GM23248 (cell line): Measurements from ENCODE around the gene RAB6A. TPM values are rescaled to one million over a fixed set of nuclear protein-coding genes. Genes with fewer than 3 reads are reported as not detected.
A peak's percentile ranks its signal among the peaks of the same experiment; 100 is the strongest.

ENCODE experiments used
- DNase-seq: peaks from one replicate; pipeline ENCODE4 v3.0.0-alpha.2; 2015
- H2AFZ ChIP-seq: fragments of 200-600 bp; sonication (generic); 2 replicates; pipeline ENCODE4 v1.6.1; 2016; ENCODE audit warnings: antibody characterized with exemption
- H3F3A ChIP-seq: fragments of 200-600 bp; sonication (generic); 2 replicates; pipeline ENCODE4 v1.6.1; 2016; ENCODE audit warnings: mild to moderate bottlenecking, antibody characterized with exemption, mixed run types; ENCODE audit not compliant: insufficient read depth
- H3K27ac ChIP-seq: fragments of 200-600 bp; sonication (generic); 2 replicates; pipeline ENCODE4 v1.5.1; 2016; ENCODE audit warnings: mild to moderate bottlenecking
- H3K27me3 ChIP-seq: fragments of 200-600 bp; sonication (generic); replicated peaks from 2 replicates; pipeline ENCODE4 v1.6.1; 2016; ENCODE audit warnings: mild to moderate bottlenecking; ENCODE audit not compliant: insufficient read depth
- H3K36me3 ChIP-seq: fragments of 200-600 bp; sonication (generic); 2 replicates; pipeline ENCODE4 v1.6.1; 2016; ENCODE audit warnings: low read depth, mild to moderate bottlenecking
- H3K4me1 ChIP-seq: fragments of 200-600 bp; sonication (generic); 2 replicates; pipeline ENCODE4 v1.6.1; 2016; ENCODE audit warnings: mild to moderate bottlenecking; ENCODE audit not compliant: insufficient read depth
- H3K4me2 ChIP-seq: fragments of 200-600 bp; sonication (generic); one replicate; pipeline ENCODE4 v1.6.1; 2016; ENCODE audit warnings: mild to moderate bottlenecking; ENCODE audit not compliant: unreplicated experiment
- H3K4me3 ChIP-seq: fragments of 200-600 bp; sonication (generic); 2 replicates; pipeline ENCODE4 v1.5.1; 2016; ENCODE audit warnings: mild to moderate bottlenecking
- H3K79me2 ChIP-seq: fragments of 200-600 bp; sonication (generic); 2 replicates; pipeline ENCODE4 v1.6.1; 2016; ENCODE audit warnings: mild to moderate bottlenecking; ENCODE audit not compliant: insufficient read depth
- H3K9ac ChIP-seq: fragments of 200-600 bp; sonication (generic); 2 replicates; pipeline ENCODE4 v1.6.1; 2016; ENCODE audit warnings: mild to moderate bottlenecking
- H3K9me2 ChIP-seq: fragments of 200-600 bp; sonication (generic); 2 replicates; pipeline ENCODE4 v1.6.1; 2016; ENCODE audit warnings: mixed run types, mild to moderate bottlenecking, moderate library complexity; ENCODE audit not compliant: insufficient read depth
- H3K9me3 ChIP-seq: fragments of 200-600 bp; sonication (generic); one replicate; pipeline ENCODE4 v1.6.1; 2017; ENCODE audit warnings: low read depth
- H4K20me1 ChIP-seq: fragments of 200-600 bp; sonication (generic); 2 replicates; pipeline ENCODE4 v1.6.0; 2016; ENCODE audit not compliant: insufficient read depth
- EZH2 ChIP-seq: fragments of 200-600 bp; sonication (generic); IDR thresholded peaks from 2 replicates; pipeline ENCODE4 v1.6.1; 2018; ENCODE audit warnings: antibody characterized with exemption, mild to moderate bottlenecking; ENCODE audit not compliant: insufficient read depth, poor library complexity, severe bottlenecking
- EZH2phosphoT487 ChIP-seq: fragments of 200-600 bp; sonication (generic); IDR thresholded peaks from 2 replicates; pipeline ENCODE4 v1.6.1; 2018; ENCODE audit warnings: antibody characterized with exemption, moderate library complexity, mild to moderate bottlenecking, low read depth; ENCODE audit not compliant: insufficient read depth
- WGBS, 2 experiments: methylation state at CpG; one replicate each; pipeline ENCODE4 v1.1.6; 2015 to 2017; ENCODE audit warnings: low lambda C conversion rate in 2 of 2, low coverage in 1 of 2; ENCODE audit errors: missing lambda C conversion rate in 2 of 2; 5-methylcytosine and 5-hydroxymethylcytosine counted together
- in situ Hi-C: fragments of 300-500 bp; cut with MboI; formaldehyde crosslinking; loops from 2 replicates; pipeline ENCODE4 v1.15.0; 2020
- polyA plus RNA-seq: library from polyadenylated mRNA; unstranded; fragments of >200 nt; fragmentation: Nextera tagmentation; extraction: Ambion mirVana; gene quantifications from 2 replicates; pipeline ENCODE4 v1.2.1, GENCODE V29; 2016
- total RNA-seq: library from RNA; depleted of rRNA; stranded (reverse); fragments of >200 nt; shearing (Covaris generic); gene quantifications from 2 replicates; pipeline ENCODE4 v1.2.3, GENCODE V29; 2014

The RAB6A gene
- total and polyA plus RNA-seq, 2 experiments from 2014 or later = 145 to 147 TPM

DNA sequence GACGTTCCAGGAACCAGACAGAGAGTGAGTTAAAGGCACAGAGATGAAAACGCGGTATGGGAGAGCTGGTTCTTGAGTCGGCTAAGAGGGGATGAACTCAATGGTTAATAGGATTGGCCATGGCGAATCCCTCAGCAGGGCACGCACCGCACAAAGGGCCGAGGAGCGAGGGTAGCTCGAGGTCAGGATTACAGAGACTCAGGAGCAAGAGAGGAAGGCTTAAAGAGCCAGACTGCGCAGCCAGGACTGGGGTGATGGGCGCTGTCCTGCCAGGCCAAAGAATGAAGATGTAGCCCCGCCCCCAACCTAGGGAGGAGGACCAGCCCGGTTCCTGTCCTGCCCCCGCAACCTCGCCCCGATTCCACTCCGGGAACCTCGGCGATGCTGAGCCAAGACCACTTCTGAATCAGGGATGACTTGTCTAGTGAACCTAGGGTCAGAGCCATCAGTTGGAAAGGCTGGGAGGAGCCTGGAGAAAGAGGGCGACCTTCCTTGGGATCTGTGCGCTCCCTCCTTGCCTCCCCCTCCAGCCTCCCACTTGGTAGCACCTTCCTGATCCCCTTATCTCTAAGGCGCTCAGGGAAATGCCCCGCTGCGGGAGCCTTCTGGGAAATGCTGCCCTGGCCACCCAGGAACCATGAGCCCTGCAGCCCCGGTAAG, 114.8 kb downstream of the RAB6A start, which contains the start of gene PLEKHB1:
PLEKHB1 (plus strand) TSS at position 610 of the 660 bp plus-strand sequence; CDS start at position 638, 28 bp downstream.
- H3K4me3 ChIP-seq = no peak within 1 kb of the TSS
- H3K9ac ChIP-seq = no peak within 1 kb of the TSS
- TF ChIP-seq EZH2 = no peak
- TF ChIP-seq EZH2phosphoT487 = no peak
- no peaks in the 10 kb centered on the region for H3K36me3 ChIP-seq
- peaks cover 7% of the 10 kb centered on the region for H3K27me3 ChIP-seq
- no peaks in the 10 kb centered on the region for H3F3A ChIP-seq
- no peaks in the 10 kb centered on the region for H4K20me1 ChIP-seq
- H3K4me2 ChIP-seq = no peak within 1 kb of the TSS
- DNase-seq = no peak
- 35 to 36% methylated on average over 26 of the region's 26 CpGs for WGBS, 2 experiments
- no peaks in the 10 kb centered on the region for H3K4me1 ChIP-seq
- H3K79me2 ChIP-seq = no peaks in the 10 kb centered on the region
- H3K9me2 ChIP-seq = no peaks in the 10 kb centered on the region
- H2AFZ ChIP-seq = peak within 1 kb of the TSS; percentile 54
- no peak within 1 kb of the TSS for H3K27ac ChIP-seq
- in situ Hi-C loops = no loop called here
- no peaks in the 10 kb centered on the region for H3K9me3 ChIP-seq

DNA sequence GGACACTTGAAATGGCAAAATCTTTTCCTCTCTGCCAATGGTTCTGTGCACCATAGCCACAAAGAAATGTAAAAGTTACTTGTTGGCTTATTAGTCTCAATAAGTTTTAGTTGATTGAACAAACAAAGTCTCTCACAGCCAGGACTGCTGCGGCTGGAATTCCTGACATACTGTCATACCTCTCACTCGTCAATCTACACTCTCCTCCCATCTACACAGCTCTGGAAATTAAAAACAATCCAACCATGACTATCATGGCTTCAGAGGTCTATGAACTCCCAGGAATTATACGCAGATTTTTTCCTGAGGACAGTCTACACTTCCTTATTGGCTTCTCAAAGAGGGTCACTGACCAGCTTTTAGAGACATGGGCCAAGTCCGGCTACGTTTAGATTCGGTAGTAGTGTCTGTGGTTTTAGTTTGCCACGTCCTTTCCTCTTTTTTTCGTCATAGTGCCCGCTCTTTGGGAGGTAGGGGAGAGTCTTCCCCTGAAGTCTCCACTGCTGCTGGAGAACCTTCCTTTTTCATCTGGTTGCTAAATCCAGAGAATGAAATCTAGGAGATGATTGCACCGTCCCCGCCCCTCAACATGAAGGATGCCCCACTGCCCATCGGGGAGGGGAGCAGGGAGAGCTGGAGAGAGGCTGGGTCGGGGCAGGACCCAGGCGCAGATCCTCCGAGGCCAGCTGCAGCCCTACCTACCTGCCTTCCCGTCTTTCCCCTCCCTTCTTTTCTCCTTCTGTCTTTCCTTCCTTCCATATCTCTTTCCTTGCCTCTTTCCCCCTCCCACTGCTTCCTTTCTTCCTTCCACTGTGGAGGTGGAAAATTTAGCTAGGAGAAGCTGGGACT, 115.5 kb downstream of the RAB6A start:
- no peaks in the 10 kb centered on the region for H3K9me2 ChIP-seq
- H3K79me2 ChIP-seq = no peaks in the 10 kb centered on the region
- H3K4me2 ChIP-seq = no peak overlapping the region
- H3F3A ChIP-seq = no peaks in the 10 kb centered on the region
- no peak overlapping the region for H3K9ac ChIP-seq
- in situ Hi-C loops = no loop called here
- no peaks in the 10 kb centered on the region for H4K20me1 ChIP-seq
- DNase-seq = no peak
- H3K4me3 ChIP-seq = no peak overlapping the region
- H3K36me3 ChIP-seq = no peaks in the 10 kb centered on the region
- peak overlapping the region; percentile 54 for H2AFZ ChIP-seq
- no peaks in the 10 kb centered on the region for H3K4me1 ChIP-seq
- TF ChIP-seq EZH2phosphoT487 = no peak
- TF ChIP-seq EZH2 = no peak
- peaks cover 7% of the 10 kb centered on the region for H3K27me3 ChIP-seq
- no peaks in the 10 kb centered on the region for H3K9me3 ChIP-seq
- WGBS, 2 experiments = 41 to 45% methylated on average over 13 to 16 of the region's 16 CpGs
- no peak overlapping the region for H3K27ac ChIP-seq

DNA sequence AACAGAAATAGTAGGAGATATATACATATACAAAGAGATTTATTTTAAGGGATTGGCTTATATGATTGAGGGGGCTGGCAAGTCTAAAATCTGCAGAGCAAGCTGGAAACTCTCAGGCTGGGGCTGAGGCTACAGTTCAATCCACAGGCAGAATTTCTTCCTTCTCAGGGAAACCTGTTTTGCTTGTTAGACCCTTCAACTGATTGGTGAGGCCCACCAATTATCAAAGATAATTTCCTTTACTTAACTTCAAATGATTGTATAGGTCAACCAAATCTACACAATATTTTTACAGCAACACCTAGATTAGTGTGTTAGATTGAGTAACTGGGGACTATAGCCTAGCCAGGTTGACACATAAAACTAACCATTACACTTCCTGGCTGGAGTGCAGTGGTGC, 119.2 kb downstream of the RAB6A start:
- Histone ChIP-seq H3K27ac (no peak overlapping the region), H3K79me2 (no peaks in the 10 kb centered on the region), H3K9me2 (no peaks in the 10 kb centered on the region), H3F3A (no peaks in the 10 kb centered on the region), H3K4me3 (no peak overlapping the region), H3K36me3 (no peaks in the 10 kb centered on the region), H3K9ac (no peak overlapping the region), H2AFZ (no peak overlapping the region), H4K20me1 (no peaks in the 10 kb centered on the region), H3K27me3 (peaks cover 7% of the 10 kb centered on the region; the same call in 1 of the 2 replicates), H3K4me1 (no peaks in the 10 kb centered on the region), H3K4me2 (no peak overlapping the region), H3K9me3 (no peaks in the 10 kb centered on the region)
- no peak for DNase-seq
- TF ChIP-seq EZH2 (no peak), EZH2phosphoT487 (no peak)
- in situ Hi-C loops = no loop called here

DNA sequence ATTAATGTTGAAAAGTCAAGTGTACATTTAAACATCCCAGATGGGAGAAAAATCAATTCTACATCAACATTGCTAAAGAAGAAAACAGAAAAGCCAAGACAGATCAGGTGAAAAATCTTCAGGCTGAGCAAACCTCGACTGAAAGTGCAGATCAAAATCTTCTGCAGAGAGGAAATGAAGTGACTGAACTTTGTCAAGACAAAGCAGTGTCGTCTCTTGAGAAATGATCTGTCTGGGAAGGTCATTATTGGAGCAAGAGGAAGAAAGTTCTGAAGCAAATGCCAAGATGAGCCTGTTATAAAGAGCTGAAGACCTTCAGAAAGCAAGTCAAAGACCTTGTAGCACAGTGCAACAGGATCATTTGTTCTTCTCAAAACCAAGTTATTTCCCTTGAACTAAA, 120.3 kb downstream of the RAB6A start:
- Histone ChIP-seq H3F3A (no peaks in the 10 kb centered on the region), H3K36me3 (no peaks in the 10 kb centered on the region), H3K9me2 (no peaks in the 10 kb centered on the region), H3K4me1 (no peaks in the 10 kb centered on the region), H3K79me2 (no peaks in the 10 kb centered on the region), H3K4me3 (no peak overlapping the region), H3K9ac (no peak overlapping the region), H2AFZ (no peak overlapping the region), H3K9me3 (no peaks in the 10 kb centered on the region), H3K27me3 (peaks cover 3% of the 10 kb centered on the region; the same call in 1 of the 2 replicates), H4K20me1 (no peaks in the 10 kb centered on the region), H3K4me2 (no peak overlapping the region), H3K27ac (no peak overlapping the region)
- TF ChIP-seq EZH2phosphoT487 (no peak), EZH2 (no peak)
- WGBS, 2 experiments = 51 to 64% methylated on average over 2 of the region's 2 CpGs
- no peak for DNase-seq
- in situ Hi-C loops = no loop called here
